ENCODE measurements around the gene OR5B3. TPM values are rescaled to one million over a fixed set of nuclear protein-coding genes. Genes with fewer than 3 reads are reported as not detected.
"Not testable (repeated sequence)": the region's sequence is repeated elsewhere in the genome, so short reads cannot be mapped to it uniquely, and the experiment has no call there.

Gene OR5B3
- total RNA-seq, 4 donors from 2014 or later = not detected

DNA sequence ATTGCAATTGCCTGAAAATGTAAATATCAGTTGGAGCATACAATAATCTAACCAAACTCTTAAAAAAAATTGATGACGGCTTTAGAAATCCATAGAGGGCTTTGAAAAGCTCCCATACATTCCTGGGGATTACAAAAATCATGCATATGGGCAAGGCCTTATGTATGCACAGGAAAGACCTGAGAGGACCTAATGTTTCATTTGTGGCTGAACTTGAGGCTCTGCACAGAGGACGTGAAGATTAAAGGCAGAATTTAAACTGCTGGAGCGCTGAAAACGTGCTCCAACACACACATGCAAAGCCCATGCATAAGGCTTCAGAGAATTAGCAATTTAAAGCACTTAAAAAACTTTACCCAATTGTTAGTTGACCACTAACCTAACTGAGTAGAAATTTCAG, 31.8 kb upstream of the OR5B3 start:
- intact Hi-C loops (cut with DNase I) = no loop called here
- TF ChIP-seq POLR2A (IDR thresholded peaks at IDR 0.05; ENCODE audit: low read depth) (no peak), EP300 (IDR thresholded peaks at IDR 0.05) (no peak), POLR2AphosphoS5 (IDR thresholded peaks at IDR 0.05) (no peak)
- TF ChIP-seq, protein P1, sequence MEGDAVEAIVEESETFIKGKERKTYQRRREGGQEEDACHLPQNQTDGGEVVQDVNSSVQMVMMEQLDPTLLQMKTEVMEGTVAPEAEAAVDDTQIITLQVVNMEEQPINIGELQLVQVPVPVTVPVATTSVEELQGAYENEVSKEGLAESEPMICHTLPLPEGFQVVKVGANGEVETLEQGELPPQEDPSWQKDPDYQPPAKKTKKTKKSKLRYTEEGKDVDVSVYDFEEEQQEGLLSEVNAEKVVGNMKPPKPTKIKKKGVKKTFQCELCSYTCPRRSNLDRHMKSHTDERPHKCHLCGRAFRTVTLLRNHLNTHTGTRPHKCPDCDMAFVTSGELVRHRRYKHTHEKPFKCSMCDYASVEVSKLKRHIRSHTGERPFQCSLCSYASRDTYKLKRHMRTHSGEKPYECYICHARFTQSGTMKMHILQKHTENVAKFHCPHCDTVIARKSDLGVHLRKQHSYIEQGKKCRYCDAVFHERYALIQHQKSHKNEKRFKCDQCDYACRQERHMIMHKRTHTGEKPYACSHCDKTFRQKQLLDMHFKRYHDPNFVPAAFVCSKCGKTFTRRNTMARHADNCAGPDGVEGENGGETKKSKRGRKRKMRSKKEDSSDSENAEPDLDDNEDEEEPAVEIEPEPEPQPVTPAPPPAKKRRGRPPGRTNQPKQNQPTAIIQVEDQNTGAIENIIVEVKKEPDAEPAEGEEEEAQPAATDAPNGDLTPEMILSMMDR (IDR thresholded peaks at IDR 0.05) = no peak
- DNase-seq (ENCODE audit: extremely low spot score) = no peak
- peaks cover 0 to 11% (median 0%) of the 10 kb centered on the region in 4 donors for H3K9me3 ChIP-seq
- WGBS = 53% methylated on average over 4 of the region's 4 CpGs
- no peak overlapping the region for H3K4me3 ChIP-seq
- no peaks in the 10 kb centered on the region for H3K36me3 ChIP-seq
- no peaks in the 10 kb centered on the region for H3K4me1 ChIP-seq
- no peaks in the 10 kb centered on the region for H3K27me3 ChIP-seq
- H3K27ac ChIP-seq (replicated peaks in 1 of 4) = no peak overlapping the region

DNA sequence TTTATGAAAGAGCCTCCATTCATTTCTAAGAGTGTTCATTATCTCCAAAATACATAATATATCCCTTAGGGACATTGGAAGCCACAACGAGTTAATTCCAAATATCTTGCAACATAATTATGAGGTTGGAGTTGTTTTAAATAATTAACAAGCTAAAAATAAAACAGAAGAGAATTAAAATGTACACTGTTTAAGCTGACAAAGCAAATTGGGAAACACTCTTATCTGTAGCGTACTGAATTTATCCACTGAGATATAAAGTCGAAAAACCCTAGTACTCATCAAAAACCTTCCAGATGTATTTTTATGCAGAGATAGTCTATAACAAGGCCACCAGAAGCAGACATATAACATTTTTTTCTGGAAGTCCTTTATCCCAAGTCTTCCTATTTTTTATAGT, 27.5 kb upstream of the OR5B3 start:
- DNase-seq (ENCODE audit: extremely low spot score) = no peak
- no peaks in the 10 kb centered on the region for H3K4me1 ChIP-seq
- TF ChIP-seq EP300 (IDR thresholded peaks at IDR 0.05) = no peak
- no peak for TF ChIP-seq POLR2A (IDR thresholded peaks at IDR 0.05; ENCODE audit: low read depth)
- TF ChIP-seq, protein P1 (IDR thresholded peaks at IDR 0.05) = no peak
- no peak for TF ChIP-seq POLR2AphosphoS5 (IDR thresholded peaks at IDR 0.05)
- H3K27ac ChIP-seq (replicated peaks in 1 of 4) = no peak overlapping the region
- peaks cover 0 to 13% (median 0%) of the 10 kb centered on the region in 4 donors for H3K9me3 ChIP-seq
- intact Hi-C loops (cut with DNase I) = no loop called here
- H3K4me3 ChIP-seq = no peak overlapping the region
- H3K36me3 ChIP-seq = no peaks in the 10 kb centered on the region
- no peaks in the 10 kb centered on the region for H3K27me3 ChIP-seq
- 87% methylated on average over 3 of the region's 3 CpGs for WGBS

DNA sequence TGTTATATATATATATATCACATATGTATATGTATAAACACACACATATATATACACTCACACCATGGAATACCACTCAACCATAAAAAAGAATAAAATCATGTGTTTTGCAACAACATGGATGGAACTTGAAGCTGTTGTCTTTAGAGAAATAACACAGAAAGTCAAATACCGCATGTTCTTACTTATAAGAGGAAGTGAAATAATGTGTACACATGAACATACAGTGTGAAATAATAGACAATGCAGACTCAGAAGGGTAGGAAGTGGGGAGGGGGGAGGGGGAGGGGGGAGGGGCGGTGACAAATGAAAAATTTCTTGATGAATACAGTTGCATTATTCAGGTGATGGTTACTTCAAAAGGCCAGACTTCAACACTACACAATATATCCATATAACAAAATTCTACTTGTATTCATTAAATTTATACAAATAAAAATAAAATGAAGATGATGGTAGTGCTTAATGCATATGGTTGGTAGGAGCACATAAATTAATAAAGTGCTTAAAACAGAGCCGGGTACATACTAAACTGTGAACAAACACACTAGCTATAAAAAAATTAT, 27.0 kb upstream of the OR5B3 start:
- 69% methylated on average over 3 of the region's 3 CpGs for WGBS
- H3K27ac ChIP-seq (replicated peaks in 1 of 4) = no peak overlapping the region
- no peak overlapping the region for H3K4me3 ChIP-seq
- TF ChIP-seq EP300 (IDR thresholded peaks at IDR 0.05) (no peak), POLR2AphosphoS5 (IDR thresholded peaks at IDR 0.05) (no peak), POLR2A (IDR thresholded peaks at IDR 0.05; ENCODE audit: low read depth) (no peak)
- TF ChIP-seq, protein P1 (IDR thresholded peaks at IDR 0.05) = no peak
- no peaks in the 10 kb centered on the region for H3K27me3 ChIP-seq
- H3K36me3 ChIP-seq = no peaks in the 10 kb centered on the region
- H3K4me1 ChIP-seq = no peaks in the 10 kb centered on the region
- peaks cover 0 to 17% (median 0%) of the 10 kb centered on the region in 4 donors for H3K9me3 ChIP-seq
- DNase-seq (ENCODE audit: extremely low spot score) = no peak
- intact Hi-C loops (cut with DNase I) = no loop called here

DNA sequence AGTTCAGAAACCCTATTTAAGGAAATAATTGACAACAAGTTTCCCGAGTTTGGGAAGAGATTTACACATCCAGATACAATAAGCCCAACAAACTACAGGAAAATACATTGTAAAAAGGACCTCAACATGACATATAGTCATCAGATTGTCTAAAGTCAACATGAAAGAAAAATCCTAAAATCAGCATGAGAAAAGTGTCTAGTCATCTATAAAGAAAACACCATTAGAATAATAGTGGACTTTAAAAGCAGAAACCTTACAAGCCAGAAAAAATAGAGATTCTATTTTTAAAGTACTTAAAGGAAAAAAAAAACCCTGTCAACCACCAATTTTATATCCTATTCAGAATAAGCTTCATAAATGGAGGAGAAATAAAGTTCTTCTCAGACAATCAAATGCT, 22.6 kb upstream of the OR5B3 start:
- intact Hi-C loops (cut with DNase I) = no loop called here
- Histone ChIP-seq H3K27me3 (peaks cover 0 to 5% (median 0%) of the 10 kb centered on the region in 4 donors), H3K4me1 (no peaks in the 10 kb centered on the region), H3K9me3 (peaks cover 0 to 13% (median 0%) of the 10 kb centered on the region in 4 donors), H3K4me3 (no peak overlapping the region), H3K36me3 (no peaks in the 10 kb centered on the region), H3K27ac (replicated peaks in 1 of 4) (no peak overlapping the region)
- 33% methylated on average over 1 of the region's 1 CpG for WGBS
- TF ChIP-seq, protein P1 (IDR thresholded peaks at IDR 0.05) = no peak
- TF ChIP-seq EP300 (IDR thresholded peaks at IDR 0.05) = no peak
- TF ChIP-seq POLR2A (IDR thresholded peaks at IDR 0.05; ENCODE audit: low read depth) = no peak
- TF ChIP-seq POLR2AphosphoS5 (IDR thresholded peaks at IDR 0.05) = no peak
- no peak for DNase-seq (ENCODE audit: extremely low spot score)

DNA sequence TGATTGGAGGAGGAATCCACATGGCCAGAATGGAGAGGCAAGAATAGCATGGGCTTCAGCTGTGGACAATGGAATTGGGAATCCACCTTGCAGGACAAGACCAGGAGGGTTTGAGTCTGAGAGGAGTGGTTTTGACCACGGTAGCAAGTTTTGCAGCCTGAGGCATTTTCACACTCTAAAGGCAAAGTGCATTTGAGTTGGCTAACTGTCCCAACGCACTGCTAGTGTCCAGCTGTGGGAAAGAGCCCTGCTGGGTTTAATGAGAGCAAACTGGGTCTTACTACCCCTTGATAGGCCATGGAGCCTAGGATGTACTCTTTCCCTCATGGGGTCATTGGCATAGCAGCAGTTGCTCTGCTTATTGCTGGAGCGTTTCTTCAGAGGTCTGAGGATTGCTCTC, 21.3 kb upstream of the OR5B3 start, which contains the start of gene OR5B2:
OR5B2 (minus strand) TSS at position 101 of the 400 bp plus-strand sequence. CDS start 4,860 bp downstream, outside the sequence.
- Histone ChIP-seq H3K4me1 (no peaks in the 10 kb centered on the region), H3K9me3 (peaks cover 0 to 13% (median 0%) of the 10 kb centered on the region in 4 donors), H3K36me3 (no peaks in the 10 kb centered on the region), H3K27me3 (peaks cover 0 to 5% (median 0%) of the 10 kb centered on the region in 4 donors), H3K27ac (replicated peaks in 1 of 4) (no peak within 1 kb of the TSS), H3K4me3 (no peak within 1 kb of the TSS)
- TF ChIP-seq EP300 (IDR thresholded peaks at IDR 0.05) = no peak
- no peak for TF ChIP-seq POLR2A (IDR thresholded peaks at IDR 0.05; ENCODE audit: low read depth)
- TF ChIP-seq POLR2AphosphoS5 (IDR thresholded peaks at IDR 0.05) = no peak
- TF ChIP-seq, protein P1 (IDR thresholded peaks at IDR 0.05) = no peak
- no peak for DNase-seq (ENCODE audit: extremely low spot score)
- intact Hi-C loops (cut with DNase I) = no loop called here
- 80% methylated on average over 3 of the region's 3 CpGs for WGBS

DNA sequence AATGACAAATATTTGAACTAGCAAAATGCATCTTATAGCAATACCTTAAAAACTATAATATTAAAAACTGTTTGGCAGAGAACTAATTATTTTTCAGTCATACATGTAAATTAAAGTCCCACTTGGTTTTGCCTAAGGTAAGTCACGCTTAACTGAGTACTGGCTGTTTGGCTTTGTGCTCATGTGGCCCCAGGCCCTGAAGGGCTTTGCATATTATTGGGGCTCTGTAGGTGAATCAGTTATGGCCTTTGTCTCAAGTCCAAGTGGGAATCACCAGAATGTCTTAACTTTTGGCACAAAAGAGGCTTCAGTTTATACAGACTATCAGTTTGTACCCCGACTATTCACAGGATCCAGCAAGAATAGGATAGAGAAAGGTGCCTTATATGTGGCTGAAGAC, 7.1 kb downstream of the OR5B3 start:
- H3K27me3 ChIP-seq; H3K4me1 ChIP-seq; H3K4me3 ChIP-seq; intact Hi-C loops (cut with DNase I); H3K36me3 ChIP-seq; DNase-seq (ENCODE audit: extremely low spot score); H3K27ac ChIP-seq (replicated peaks in 1 of 4): not testable (repeated sequence)
- WGBS = 83% methylated on average over 1 of the region's 2 CpGs
- H3K9me3 ChIP-seq = peaks cover 0 to 15% (median 0%) of the 10 kb centered on the region in 4 donors
